CD14-positive monocyte (primary cell): ENCODE results near the gene PMF1. TPM values are rescaled to one million over a fixed set of nuclear protein-coding genes. Genes with fewer than 3 reads are reported as not detected.
A peak's percentile ranks its signal among the peaks of the same experiment; 100 is the strongest.

Experiments
- DNase-seq, 3 donors: peaks; one replicate each; pipeline ENCODE4 v3.0.0-alpha.2; 2011 to 2022
- H2AFZ ChIP-seq: 2 replicates; pipeline ENCODE4 v1.6.0; 2012; ENCODE audit warnings: mild to moderate bottlenecking, low read depth, low read length, inconsistent platforms; ENCODE audit not compliant: insufficient read depth, poor library complexity, severe bottlenecking
- H3K27ac ChIP-seq, 2 donors: 1 replicate in 1 of 2; 2 replicates in 1 of 2; pipeline ENCODE4 v1.5.1; 2012 to 2013; ENCODE audit warnings: low read length in 2 of 2, control low read depth in 1 of 2, inconsistent platforms in 1 of 2, low read depth in 1 of 2, mild to moderate bottlenecking in 1 of 2
- H3K27me3 ChIP-seq, 2 donors: one replicate each; pipeline versions ENCODE4 v1.6.0 to v1.6.1; 2011 to 2013; ENCODE audit warnings: low read length in 2 of 2; ENCODE audit not compliant: control insufficient read depth in 2 of 2, insufficient read depth in 2 of 2
- H3K36me3 ChIP-seq, 2 donors: replicated peaks in 1 of 2; 1 replicate in 1 of 2; 2 replicates in 1 of 2; pipeline versions ENCODE4 v1.5.1 to v1.6.1; 2012 to 2013; ENCODE audit warnings: low read length in 2 of 2, control low read depth in 1 of 2, inconsistent platforms in 1 of 2, mild to moderate bottlenecking in 1 of 2; ENCODE audit not compliant: insufficient read depth in 2 of 2, control insufficient read depth in 1 of 2
- H3K4me1 ChIP-seq, 2 donors: 1 replicate in 1 of 2; 2 replicates in 1 of 2; pipeline versions ENCODE4 v1.5.1 to v1.6.1; 2012 to 2013; ENCODE audit warnings: low read length in 2 of 2, control low read depth in 1 of 2, inconsistent platforms in 1 of 2, mild to moderate bottlenecking in 1 of 2, moderate library complexity in 1 of 2; ENCODE audit not compliant: insufficient read depth in 2 of 2, control insufficient read depth in 1 of 2
- H3K4me2 ChIP-seq: replicated peaks from 2 replicates; pipeline ENCODE3; 2012; ENCODE audit warnings: low read length, moderate library complexity, mild to moderate bottlenecking; ENCODE audit not compliant: poor library complexity, severe bottlenecking; ENCODE audit errors: extremely low read depth
- H3K4me3 ChIP-seq, 3 experiments: fragments of 200-600 bp in 1 of 3; sonication (generic) in 1 of 3; replicated peaks in 1 of 3; 1 replicate in 2 of 3; 2 replicates in 1 of 3; pipeline ENCODE4 v1.5.1; 2011 to 2013; ENCODE audit warnings: low read length in 3 of 3, mild to moderate bottlenecking in 3 of 3, control low read depth in 2 of 3, low read depth in 2 of 3, inconsistent platforms in 1 of 3, moderate library complexity in 1 of 3
- H3K79me2 ChIP-seq: 2 replicates; pipeline ENCODE4 v1.6.0; 2012; ENCODE audit warnings: mild to moderate bottlenecking, control low read depth, inconsistent platforms, low read length, moderate library complexity; ENCODE audit not compliant: insufficient read depth
- H3K9ac ChIP-seq: 2 replicates; pipeline ENCODE4 v1.6.0; 2017; ENCODE audit warnings: low read length, mild to moderate bottlenecking; ENCODE audit not compliant: insufficient read depth, poor library complexity, severe bottlenecking
- H3K9me3 ChIP-seq, 2 donors: replicated peaks in 1 of 2; 1 replicate in 1 of 2; 2 replicates in 1 of 2; pipeline versions ENCODE4 v1.5.1 to v1.6.1; 2012 to 2013; ENCODE audit warnings: low read length in 2 of 2, control low read depth in 1 of 2; ENCODE audit not compliant: control insufficient read depth in 1 of 2, insufficient read depth in 1 of 2
- H4K20me1 ChIP-seq: 2 replicates; pipeline ENCODE4 v1.6.0; 2012; ENCODE audit warnings: mild to moderate bottlenecking, low read length, control low read depth, moderate library complexity; ENCODE audit not compliant: insufficient read depth
- H3K27ac Mint-ChIP-seq, 7 donors: one replicate each; pipeline ENCODE4 v1.8.0; 2020; ENCODE audit warnings: mild to moderate bottlenecking in 7 of 7, mixed read lengths in 7 of 7, moderate library complexity in 6 of 7, inconsistent platforms in 2 of 7
- H3K27me3 Mint-ChIP-seq, 3 donors: one replicate each; pipeline ENCODE4 v1.8.0; 2021 to 2022; ENCODE audit warnings: low read depth in 3 of 3, mild to moderate bottlenecking in 3 of 3, mixed read lengths in 3 of 3, moderate library complexity in 3 of 3, inconsistent platforms in 1 of 3
- H3K36me3 Mint-ChIP-seq, 2 donors: one replicate each; pipeline ENCODE4 v1.8.0; 2020; ENCODE audit warnings: mixed read lengths in 2 of 2, inconsistent platforms in 1 of 2, mild to moderate bottlenecking in 1 of 2
- H3K4me1 Mint-ChIP-seq: one replicate; pipeline ENCODE4 v1.8.0; 2020; ENCODE audit warnings: mild to moderate bottlenecking, mixed read lengths
- H3K4me3 Mint-ChIP-seq, 2 donors: one replicate each; pipeline ENCODE4 v1.8.0; 2020; ENCODE audit warnings: mild to moderate bottlenecking in 2 of 2, mixed read lengths in 2 of 2, moderate library complexity in 1 of 2
- H3K9me3 Mint-ChIP-seq, 7 donors: one replicate each; pipeline ENCODE4 v1.8.0; 2020 to 2022; ENCODE audit warnings: mixed read lengths in 7 of 7, mild to moderate bottlenecking in 6 of 7, moderate library complexity in 6 of 7, inconsistent platforms in 2 of 7
- CTCF ChIP-seq: fragments of 200-600 bp; IDR thresholded peaks from one replicate; pipeline ENCODE4 v1.8.0; 2022; ENCODE audit warnings: antibody characterized with exemption, mild to moderate bottlenecking
- WGBS: methylation state at CpG from one replicate; pipeline ENCODE4 v1.1.5; 2013; ENCODE audit warnings: missing lambda C conversion rate; ENCODE audit not compliant: insufficient coverage; 5-methylcytosine and 5-hydroxymethylcytosine counted together
- intact Hi-C, 2 donors: fragments of 100-400 bp; cut with micrococcal nuclease; formaldehyde crosslinking; loops; one replicate each; pipeline versions ENCODE4 v1.15.0 to v1.15.1; 2023
- polyA plus RNA-seq, 3 donors: library from polyadenylated mRNA; depleted of rRNA in 1 of 3; unstranded in 2 of 3; stranded (reverse) in 1 of 3; fragments of 300-500 nt in 2 of 3; fragments of >200 nt in 1 of 3; fragmentation: Illumina TruSeq in 2 of 3; gene quantifications; 1 replicate in 2 of 3; 2 replicates in 1 of 3; pipeline ENCODE4 v1.2.3, GENCODE V29; 2012 to 2021

PMF1 gene
- polyA plus RNA-seq, 3 donors = 83.7 to 90.4 (median 86.1) TPM

- H3K36me3 ChIP-seq = peaks cover 96 to 100% of the 10 kb centered on the region in 2 donors
- H3K79me2 ChIP-seq = peaks cover 5% of the 10 kb centered on the region
- H3K4me1 ChIP-seq = no peaks in the 10 kb centered on the region
- WGBS = 91% methylated on average over 8 of the region's 9 CpGs
- Mint-ChIP-seq H3K27ac (peak overlapping the region in 2 of 7 donors; percentile 4 to 27), H3K36me3 (peaks cover 85 to 99% of the 10 kb centered on the region in 2 donors), H3K27me3 (no peaks in the 10 kb centered on the region), H3K4me3 (no peak overlapping the region), H3K9me3 (peaks cover 0 to 3% (median 0%) of the 10 kb centered on the region in 7 donors), H3K4me1 (no peaks in the 10 kb centered on the region)
- no peak overlapping the region for H3K9ac ChIP-seq
- no peak overlapping the region for H3K27ac ChIP-seq
- H3K9me3 ChIP-seq = no peaks in the 10 kb centered on the region
- no peak overlapping the region for H3K4me3 ChIP-seq
- no peaks in the 10 kb centered on the region for H3K27me3 ChIP-seq
- peaks cover 62% of the 10 kb centered on the region for H4K20me1 ChIP-seq
- DNase-seq = no peak
- intact Hi-C loops = loop anchor here in 1 of 2 donors (5.0 kb wide), 1 partner anchor 45 kb away; no protein-coding TSS in a partner anchor
- H2AFZ ChIP-seq = no peak overlapping the region
- H3K4me2 ChIP-seq = no peak overlapping the region
- no peak for TF ChIP-seq CTCF
Measured at GRCh38 chr1:156262461-156263287, 49.9 kb downstream of the PMF1 start.

- H3K9me3 Mint-ChIP-seq = peaks cover 0 to 3% (median 0%) of the 10 kb centered on the region in 7 donors
- H3K4me1 Mint-ChIP-seq = no peaks in the 10 kb centered on the region
- H3K27ac Mint-ChIP-seq = no peak overlapping the region
- no peaks in the 10 kb centered on the region for H3K9me3 ChIP-seq
- WGBS = 100% methylated on average over 8 of the region's 9 CpGs
- no peak overlapping the region for H3K27ac ChIP-seq
- no peak overlapping the region for H2AFZ ChIP-seq
- peaks cover 62% of the 10 kb centered on the region for H4K20me1 ChIP-seq
- H3K9ac ChIP-seq = no peak overlapping the region
- H3K4me1 ChIP-seq = no peaks in the 10 kb centered on the region
- no peak for DNase-seq
- H3K36me3 ChIP-seq = peaks cover 96 to 100% of the 10 kb centered on the region in 2 donors
- H3K27me3 ChIP-seq = no peaks in the 10 kb centered on the region
- H3K36me3 Mint-ChIP-seq = peaks cover 85 to 99% of the 10 kb centered on the region in 2 donors
- H3K4me3 Mint-ChIP-seq = no peak overlapping the region
- TF ChIP-seq CTCF = no peak
- H3K27me3 Mint-ChIP-seq = no peaks in the 10 kb centered on the region
- no peak overlapping the region for H3K4me3 ChIP-seq
- intact Hi-C loops = loop anchor here in 1 of 2 donors (5.0 kb wide), 1 partner anchor 44 kb away; no protein-coding TSS in a partner anchor
- no peak overlapping the region for H3K4me2 ChIP-seq
- peaks cover 5% of the 10 kb centered on the region for H3K79me2 ChIP-seq
Measured at GRCh38 chr1:156263288-156263655, 50.5 kb downstream of the PMF1 start.
